PC-3 (cell line): Measurements from ENCODE around the gene TCEA2.

ENCODE experiments used
- EZH2 ChIP-seq: fragments of 300-600 bp; sonication (generic); IDR thresholded peaks from one replicate; pipeline ENCODE4 v1.6.1; 2017; ENCODE audit warnings: antibody characterized with exemption, mild to moderate bottlenecking, low read length; ENCODE audit not compliant: unreplicated experiment
- TF ChIP-seq, protein P1 (sequence below): fragments of 300-600 bp; sonication (generic); conservative IDR thresholded peaks from 2 replicates; pipeline ENCODE4 v1.5.1; 2017; ENCODE audit warnings: antibody characterized with exemption, low read depth, mild to moderate bottlenecking, low read length

DNA sequence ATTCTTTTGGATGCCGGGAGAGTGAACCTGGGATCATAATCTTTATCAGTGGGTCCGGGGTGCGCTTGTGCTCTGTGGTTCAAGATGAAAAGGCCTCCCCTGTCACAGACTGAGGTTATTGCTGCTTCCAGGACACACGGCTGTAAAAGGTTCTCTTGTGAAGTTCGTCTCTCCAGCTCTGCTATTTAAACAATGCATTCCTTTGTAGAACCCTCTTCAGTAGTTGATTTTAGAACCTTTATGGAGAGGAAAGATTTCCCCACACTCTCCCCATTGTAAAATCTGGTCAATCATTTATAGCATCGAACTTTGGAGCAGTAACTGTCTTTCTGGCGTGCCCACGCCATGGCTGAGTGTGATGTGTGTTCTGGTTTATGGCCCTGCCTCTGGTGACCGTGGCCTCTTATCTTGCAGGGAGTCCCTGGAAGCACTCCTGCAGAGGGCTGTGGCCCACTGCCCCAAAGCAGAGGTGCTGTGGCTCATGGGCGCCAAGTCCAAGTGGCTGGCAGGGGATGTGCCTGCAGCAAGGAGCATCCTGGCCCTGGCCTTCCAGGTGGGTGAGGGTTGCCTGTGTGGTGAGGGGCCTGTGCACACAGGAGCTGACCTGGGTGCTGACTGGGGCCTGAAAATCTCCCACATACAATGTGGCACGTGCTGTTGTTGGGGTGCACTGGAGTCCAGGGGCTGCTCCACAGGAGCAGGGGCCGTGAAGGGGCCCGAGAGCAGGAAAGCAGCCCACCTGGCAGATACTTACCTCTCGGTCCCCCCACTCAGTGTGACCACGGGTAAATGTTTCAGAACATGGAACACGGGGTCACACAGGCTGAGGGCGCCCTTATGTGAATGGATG lies 38.6 kb upstream of the TCEA2 start:
- TF ChIP-seq, protein P1, sequence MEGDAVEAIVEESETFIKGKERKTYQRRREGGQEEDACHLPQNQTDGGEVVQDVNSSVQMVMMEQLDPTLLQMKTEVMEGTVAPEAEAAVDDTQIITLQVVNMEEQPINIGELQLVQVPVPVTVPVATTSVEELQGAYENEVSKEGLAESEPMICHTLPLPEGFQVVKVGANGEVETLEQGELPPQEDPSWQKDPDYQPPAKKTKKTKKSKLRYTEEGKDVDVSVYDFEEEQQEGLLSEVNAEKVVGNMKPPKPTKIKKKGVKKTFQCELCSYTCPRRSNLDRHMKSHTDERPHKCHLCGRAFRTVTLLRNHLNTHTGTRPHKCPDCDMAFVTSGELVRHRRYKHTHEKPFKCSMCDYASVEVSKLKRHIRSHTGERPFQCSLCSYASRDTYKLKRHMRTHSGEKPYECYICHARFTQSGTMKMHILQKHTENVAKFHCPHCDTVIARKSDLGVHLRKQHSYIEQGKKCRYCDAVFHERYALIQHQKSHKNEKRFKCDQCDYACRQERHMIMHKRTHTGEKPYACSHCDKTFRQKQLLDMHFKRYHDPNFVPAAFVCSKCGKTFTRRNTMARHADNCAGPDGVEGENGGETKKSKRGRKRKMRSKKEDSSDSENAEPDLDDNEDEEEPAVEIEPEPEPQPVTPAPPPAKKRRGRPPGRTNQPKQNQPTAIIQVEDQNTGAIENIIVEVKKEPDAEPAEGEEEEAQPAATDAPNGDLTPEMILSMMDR, result no peak
- TF ChIP-seq EZH2, result no peak
